AG08395 (cell line): ENCODE results near the gene CNTROB.
"Not testable (repeated sequence)": the region's sequence is repeated elsewhere in the genome, so short reads cannot be mapped to it uniquely, and the experiment has no call there.

ENCODE experiments used
- DNase-seq: peaks from one replicate; pipeline ENCODE4 v3.0.0; 2012; ENCODE audit warnings: mixed read lengths, low spot score

The CNTROB gene

DNA sequence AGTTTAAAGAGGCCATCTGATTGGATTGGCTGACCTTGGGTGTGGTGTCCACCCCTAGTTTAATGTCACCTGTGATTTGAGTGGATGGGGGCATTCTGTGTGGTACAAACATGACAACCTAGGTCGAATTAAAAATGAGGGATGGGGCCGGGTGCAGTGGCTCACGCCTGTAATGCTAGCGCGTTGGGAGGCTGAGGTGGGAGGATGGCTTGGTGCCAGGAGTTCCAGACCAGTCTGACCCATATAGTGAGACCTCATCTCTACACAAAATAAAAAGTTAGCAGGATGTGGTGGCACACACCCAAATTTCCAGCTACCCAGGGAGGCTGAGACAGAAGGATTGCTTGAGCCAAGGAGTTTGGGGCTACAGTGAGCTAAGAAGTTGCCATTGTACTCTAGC lies 14.4 kb downstream of the CNTROB start:
- DNase-seq: no peak

DNA sequence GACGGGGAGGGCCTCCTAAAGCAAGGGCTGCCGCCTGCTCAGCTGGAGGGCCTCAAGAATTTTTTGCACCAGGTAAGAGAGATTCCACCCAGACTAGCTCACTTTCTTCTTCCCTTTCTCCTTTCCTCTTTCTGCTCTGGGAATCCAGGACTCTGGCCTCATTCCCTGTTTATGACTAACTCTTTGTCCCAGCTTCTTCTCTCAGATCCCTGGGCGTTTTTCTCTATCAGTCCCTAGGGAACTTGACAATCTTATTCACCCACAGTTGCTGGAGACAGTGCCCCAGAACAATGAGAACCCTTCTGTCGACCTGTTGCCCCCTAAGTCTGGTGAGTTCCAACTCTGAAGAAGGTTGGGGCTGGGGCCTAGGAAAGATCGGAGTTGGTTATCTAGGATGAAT lies 15.6 kb downstream of the CNTROB start:
- DNase-seq: no peak

DNA sequence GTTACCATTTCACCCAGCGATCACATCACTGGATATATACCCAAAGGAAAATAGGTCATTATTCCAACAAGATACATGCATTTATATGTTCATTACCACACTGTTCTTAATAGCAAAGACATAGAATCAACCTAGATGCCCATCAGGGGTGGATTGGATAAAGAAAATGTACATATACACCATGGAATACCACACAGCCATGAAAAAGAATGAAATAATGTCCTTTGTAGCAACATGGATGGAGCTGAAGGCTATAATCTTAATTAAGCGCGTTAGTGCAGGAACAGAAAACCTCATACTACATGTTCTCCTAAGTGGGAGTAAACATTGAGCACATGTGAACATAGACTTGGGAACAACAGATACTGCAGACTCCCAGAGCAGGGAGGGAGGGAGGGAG lies 18.6 kb downstream of the CNTROB start:
- DNase-seq: no peak

DNA sequence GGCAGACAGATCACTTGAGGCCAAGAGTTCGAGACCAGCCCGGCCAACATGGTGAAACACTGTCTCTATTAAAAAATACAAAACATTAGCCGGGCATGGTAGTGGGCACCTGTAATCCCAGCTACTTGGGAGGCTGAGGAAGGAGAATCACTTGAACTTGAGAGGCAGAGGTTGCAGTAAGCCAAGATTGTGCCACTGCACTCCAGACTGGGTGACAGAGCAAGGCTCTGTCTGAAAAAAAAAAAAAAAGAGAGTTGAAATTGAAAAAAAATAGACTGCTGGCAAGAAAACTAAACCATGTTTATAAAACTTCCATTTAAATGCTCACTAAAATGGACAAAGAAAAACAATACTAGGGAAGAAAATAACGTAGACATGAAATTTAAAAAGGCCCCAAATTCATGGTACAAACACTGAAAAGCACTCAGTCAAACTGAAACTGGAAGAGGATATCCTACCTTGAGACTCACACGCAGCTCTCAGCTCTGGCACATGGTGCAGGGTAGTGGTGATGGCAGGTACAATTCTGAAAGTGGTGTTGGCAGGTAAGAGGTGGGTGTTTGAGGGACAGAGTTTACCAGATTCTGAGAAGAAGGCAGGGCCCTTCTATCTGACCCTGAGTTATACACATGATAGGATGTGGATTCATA lies 19.3 kb downstream of the CNTROB start:
- DNase-seq: no peak

DNA sequence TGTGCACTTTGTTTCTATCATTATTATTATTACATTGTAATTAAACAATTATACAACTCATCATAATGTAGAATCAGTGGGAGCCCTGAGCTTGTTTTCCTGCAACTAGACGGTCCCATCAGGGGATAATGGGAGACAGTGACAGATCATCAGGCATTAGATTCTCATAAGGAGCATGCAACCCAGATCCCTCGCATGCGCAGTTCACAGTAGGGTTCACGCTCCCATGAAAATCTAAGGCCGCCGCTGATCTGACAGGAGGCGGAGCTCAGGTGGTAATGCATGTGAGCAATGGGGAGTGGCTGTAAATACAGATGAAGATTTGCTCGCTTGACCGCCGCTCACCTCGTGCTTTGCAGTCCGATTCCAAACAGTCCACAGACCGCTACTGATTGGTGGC lies 21.3 kb downstream of the CNTROB start:
- DNase-seq: not testable (repeated sequence)

DNA sequence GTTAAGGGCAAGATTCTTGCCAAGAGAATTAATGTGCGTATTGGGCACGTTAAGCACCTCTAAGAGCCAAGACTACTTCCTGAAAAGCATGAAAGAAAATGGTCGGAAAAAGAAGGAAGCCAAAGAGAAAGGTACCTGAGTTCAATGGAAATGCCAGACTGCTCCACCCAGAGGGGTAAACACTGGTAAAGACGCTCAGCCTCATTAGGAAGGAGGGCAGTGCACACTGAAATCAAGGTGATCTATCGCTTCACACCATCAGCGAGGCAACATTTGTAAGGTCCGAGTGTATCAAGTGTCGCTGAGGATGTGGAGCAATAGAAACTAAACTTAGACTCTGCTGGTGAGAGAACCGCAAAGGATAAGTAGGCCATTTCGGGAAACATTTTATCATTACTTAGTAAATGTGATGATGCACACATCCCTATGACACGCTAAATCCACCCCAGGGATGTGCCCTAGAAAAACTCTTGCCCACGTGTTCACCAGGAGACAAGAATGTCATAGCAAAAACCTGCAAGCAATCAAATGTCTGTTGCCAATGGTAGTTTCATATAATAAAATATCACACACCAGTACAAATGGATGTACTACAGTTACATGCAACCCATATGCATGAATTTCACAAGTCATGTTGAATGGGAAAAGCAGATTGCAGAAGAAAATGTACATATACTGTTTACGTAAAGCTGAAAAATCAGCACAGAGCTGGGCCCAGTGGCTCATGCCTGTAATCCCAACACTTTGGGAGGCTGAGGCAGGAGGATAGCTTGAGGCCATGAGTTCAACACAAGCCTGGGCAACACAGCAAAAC lies 23.6 kb downstream of the CNTROB start:
- DNase-seq: peak; percentile 33

DNA sequence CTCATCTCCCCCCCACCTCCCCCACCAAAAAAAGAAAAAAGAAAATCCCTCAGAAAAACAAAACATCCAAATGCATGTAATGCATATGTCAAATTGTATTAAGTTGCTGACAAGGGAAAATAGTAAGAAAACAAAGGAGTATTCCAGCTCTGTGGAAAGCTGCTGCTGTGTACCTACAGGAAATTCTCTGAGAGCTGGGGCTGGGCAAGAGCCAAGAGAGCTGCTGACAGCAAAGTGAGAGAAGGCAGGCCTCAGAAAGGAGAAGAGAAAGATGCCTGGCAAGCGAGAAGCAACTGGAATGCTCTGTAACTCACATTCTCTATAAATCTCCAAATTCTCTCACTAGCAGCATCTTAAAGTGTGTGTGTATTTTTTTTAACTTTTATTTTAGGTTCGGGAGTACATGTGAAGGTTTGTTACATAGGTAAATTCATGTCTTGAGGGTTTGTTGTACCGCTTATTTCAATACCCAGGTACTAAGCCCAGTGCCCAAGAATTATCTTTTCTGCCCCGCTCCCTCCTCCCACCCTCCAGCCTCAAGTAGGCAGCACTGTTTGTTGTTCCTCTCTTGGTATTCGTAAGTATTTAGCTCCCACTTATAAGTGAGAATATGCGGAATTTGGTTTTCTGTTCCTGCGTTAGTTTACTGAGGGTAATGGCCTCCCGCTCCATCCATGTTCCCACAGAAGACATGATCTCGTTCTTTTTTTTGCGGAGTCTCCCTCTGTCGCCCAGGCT lies 24.4 kb downstream of the CNTROB start:
- DNase-seq: peak; percentile 30

DNA sequence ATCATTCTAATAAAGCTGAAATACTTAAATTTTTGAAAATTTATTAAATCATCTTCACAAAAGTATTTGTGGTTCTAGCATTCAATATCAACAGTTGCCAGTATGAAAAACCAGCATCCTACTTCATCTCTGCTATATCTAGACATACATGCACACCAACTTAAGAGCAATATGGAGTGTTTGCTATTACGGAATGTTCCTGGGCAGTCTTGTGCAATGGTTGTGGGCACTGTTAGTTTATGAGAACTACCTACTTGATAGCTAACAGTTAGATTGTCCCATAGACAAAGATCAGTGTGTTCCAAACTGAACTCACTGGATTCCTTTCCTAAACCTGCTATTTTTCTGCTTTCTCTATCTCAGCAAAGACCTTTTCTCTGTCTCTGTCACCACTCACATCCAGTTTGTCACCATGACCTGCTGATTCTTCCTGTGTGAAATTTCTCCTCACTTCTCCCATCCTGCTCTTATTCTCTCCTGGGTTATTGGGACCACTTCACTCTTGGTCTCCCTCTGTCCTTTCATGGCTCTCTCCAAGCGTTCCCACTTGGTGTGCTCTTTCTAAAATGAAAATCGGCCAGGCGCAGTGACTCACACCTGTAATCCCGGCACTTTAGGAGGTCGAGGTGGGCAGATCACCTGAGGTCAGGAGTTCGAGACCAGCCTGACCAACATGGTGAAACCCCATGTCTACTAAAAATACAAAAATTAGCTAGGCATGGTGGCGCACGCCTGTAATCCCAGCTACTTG lies 27.7 kb downstream of the CNTROB start:
- DNase-seq: no peak

DNA sequence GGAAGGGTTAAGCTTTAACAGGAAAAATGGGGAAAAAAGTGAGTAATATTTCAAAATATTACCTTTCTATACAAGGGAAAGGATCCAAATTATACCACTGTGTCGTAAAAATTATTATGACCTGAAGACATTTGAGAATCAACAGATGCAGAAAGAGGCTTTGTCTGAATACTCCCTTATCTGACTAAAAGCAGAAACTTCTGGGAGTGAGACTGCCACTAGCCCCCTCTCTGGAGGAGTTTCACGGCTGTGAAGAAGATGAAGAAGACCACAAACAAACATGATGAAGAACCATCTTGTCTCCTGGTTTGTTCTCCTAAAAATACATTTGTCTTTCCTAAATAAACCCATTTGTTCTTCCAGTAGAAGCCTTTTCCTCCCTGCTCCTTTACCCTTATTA lies 29.4 kb downstream of the CNTROB start:
- DNase-seq: no peak

DNA sequence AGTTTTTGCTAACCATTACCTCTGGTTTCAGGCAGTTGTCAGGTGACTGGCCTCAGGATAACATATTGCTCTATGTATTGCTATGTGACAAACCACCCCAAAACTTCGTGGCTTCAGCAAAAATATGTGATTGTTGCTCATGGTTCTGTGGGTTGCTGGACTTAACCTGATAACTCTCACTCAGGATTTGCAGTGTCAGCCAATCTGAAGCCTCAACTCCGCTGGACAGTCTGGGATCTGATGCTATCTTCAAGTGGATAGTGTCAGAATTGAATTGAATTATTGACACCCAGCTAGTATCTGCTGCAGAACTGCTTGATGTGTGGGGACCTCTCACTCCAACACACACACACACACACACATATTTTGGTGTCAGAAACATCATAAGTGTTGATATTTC lies 35.7 kb downstream of the CNTROB start:
- DNase-seq: no peak

DNA sequence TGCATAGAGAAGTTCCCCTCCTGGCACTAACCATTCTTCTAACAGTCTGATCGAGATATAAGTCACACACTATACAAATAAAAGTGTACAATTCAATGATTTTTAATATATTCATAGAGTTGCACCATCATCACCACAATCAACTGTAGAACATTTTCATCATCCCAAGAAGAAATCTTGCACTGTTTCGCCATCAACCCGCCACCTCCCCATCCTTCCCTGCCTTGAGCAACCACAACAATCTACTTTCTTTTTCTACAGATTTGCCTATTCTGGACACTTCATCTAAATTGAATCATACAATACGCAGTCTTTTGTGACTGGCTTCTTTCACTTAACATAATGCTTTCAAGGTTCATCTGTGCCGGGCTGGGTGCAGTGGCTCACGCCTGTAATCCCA lies 37.4 kb downstream of the CNTROB start:
- no peak for DNase-seq

DNA sequence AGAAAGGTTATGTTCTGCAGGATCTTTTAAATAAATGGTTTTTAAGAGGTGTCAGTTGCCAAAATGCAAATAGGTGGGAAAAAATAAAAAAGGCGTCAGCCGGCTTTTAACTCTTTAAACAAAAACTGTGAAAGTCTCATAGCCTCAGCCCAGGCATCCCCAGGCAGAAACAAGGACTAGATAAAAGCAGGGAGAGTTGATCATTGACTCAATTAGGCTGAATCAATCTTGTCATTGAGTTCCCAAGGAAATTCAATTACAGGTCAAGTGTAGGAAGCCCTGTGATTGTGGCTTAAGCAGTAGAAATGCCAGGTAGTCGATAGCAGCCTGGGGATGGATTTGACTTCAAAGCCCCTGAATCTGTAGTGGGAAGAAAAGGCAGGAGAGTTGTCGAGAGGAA lies 39.6 kb downstream of the CNTROB start:
- no peak for DNase-seq

DNA sequence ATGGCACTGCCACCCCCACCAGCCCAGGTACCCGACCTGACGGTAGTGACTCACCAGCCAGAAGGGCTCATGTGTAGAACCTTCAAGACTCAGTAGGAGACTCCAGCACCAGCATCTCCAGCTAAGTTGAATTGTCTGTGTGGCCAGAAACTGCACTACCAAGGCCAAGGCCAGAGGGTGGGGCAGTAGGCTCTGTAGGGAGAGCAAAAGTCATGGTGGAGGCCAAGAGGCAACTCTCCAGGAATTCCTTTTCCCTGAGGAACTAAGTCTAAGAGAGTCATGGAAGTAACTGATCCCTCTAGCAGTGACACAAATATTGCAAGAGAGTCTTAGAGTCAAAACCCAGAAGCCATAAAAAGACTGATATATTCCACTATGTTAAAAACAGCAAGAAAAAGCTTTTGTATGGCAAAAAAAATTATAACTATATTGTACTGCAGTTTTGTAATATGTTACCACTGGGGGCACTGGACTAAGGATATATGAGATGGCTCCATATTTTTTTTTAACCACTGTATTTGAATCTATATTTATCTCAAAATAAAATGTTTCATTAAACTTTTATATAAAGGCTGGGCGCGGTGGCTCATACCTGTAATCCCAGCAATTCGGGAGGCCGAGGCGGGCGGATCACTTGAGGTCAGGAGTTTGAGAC lies 40.3 kb downstream of the CNTROB start:
- no peak for DNase-seq

DNA sequence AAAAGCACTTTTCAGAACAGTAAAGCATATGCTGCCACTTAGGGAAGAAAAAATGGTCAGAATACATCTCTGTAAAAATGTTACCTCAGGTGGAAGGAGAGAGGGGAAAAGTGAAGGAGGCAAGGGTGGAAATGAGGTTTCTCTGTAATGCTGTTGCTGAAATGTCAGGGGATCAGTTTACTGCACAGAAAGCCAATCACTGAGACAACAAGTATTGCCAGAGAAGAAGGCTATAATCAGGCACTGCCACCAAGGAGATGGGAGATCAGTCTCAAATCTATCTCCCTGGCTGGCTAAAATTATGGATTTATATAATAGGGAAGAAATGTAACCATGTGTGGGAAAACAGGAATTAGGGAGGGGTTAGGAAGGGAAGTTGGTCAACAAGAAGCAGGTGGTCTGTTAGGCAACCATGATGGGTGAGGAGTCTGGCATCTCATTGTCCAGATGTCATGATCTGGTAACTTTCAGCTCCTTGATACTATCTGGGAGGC lies 42.7 kb downstream of the CNTROB start:
- DNase-seq: no peak

DNA sequence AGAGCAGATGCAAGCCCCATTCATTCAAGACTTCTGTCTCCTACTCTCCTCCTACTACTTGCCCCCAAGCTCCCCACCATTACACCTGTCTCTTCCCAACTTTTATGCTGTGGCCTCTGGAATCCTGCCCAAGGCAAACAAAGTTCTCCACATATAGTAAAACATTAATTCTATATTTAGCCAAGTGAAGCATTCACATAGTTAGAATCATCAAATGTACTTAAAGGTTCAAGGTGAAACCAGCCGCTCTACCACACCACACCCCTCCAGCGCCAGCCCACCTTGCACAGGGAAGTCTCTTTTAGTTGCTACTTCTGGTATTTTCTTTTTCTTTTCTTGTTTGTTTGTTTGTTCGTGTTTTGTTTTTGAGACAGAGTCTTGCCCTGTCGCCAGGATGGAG lies 45.0 kb downstream of the CNTROB start:
- DNase-seq: no peak

DNA sequence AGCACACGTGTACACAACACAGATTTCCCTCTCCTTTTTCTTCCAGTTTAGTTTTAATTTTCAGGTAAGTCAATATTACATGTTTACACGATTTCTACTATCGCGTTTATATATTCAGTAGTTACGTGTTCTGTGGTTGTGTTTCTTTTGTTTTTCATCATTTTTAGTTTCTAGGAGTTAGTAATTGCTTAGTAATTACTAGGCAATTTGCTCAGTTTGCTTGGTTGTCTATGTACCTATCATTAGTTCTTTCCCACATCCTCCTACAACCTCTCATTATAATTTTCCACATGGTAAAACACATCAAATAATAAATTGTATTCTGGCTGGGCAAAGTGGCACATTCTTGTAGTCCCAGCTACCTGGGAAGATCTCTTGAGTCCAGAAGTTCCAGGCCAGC lies 45.8 kb downstream of the CNTROB start:
- DNase-seq: no peak

DNA sequence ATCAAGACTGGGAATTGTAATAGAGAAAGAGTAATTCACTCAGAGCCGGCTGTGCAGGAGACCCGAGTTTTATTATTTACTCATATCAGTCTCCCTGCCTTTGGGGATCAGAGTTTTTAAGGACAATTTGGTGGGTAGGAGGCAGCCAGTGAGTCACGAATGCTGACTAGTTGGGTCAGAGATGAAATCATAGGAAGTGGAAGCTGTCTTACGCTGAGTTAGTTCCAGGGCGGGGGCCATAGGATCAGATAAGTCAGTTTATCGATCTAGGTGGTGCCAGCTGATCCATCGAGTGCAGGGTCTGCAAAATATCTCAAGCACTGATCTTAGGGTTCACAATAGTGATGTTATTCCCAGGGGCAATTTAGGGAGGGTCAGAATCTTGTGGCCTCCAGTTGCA lies 50.2 kb downstream of the CNTROB start:
- peak; percentile 59 for DNase-seq

DNA sequence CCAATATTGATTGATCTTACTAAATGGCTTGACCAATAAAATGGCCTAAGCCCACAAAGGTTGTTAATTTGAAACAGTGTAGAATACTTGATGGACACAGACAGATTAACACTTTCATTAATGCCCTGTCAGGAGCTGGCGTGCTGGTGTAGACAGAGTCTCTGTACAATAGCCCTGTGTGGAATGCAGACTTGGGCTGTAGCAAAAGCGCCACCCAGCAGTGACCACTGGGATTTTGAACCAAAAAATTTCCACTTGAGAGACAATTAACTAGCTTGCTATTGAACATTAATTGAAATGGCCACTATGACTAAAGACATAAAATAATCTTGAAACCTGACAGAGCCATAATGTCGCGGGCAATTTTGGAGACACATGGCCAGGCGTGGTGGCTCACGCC lies 50.7 kb downstream of the CNTROB start:
- no peak for DNase-seq

DNA sequence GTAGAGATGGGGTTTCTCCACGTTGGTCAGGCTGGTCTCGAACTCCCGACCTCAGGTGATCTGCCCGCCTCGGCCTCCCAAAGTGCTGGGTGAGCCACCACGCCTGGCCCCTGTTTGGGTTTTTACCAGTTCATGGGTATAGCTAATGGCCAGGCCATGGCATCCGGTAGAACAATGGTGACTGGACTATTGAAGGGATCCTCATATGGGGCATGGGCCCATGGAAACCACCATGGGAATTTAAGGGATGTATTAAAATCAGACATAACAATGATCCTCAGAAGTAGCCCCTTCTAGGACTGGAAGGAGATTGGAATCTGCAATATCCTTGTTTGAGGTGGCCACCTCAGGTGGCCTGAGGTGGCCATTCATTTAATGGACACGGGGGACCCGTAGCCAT lies 52.9 kb downstream of the CNTROB start:
- DNase-seq: no peak

DNA sequence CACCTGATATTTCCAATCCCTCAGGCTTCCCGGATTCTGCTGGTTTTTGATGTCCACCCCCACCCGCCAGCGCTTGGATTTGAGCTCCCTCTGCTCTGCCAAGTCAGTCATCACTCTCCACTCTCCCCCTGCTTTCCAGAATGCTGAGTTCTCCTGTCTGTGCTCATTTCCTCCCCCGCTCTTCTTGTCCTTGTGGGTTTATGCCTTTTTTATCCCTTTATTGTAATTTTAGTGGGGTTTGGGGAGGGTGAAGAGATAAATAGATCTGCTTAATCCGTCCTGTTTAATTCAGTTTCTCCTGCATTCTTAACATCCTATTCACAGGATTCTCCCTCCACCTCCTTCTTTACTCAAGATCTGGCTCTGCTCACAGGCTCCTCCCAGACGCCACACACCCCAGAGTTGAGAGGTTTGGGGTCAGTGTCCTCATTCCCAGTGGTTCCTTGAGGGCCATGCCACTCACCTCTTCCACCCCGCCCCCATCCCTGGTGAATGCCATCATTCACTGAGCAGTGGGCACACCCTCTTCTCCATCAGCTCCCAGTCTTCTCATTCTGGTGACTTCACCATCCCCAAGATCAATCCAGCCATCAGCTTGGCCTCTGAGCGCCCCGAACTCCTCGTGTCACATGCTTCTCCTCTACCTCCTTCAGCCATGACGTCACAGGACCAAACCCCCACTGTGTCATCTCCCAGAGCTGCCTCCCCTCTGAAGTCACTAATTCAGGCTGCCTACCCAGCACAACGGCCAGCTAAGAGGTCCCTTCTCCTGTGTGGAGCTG lies 55.3 kb downstream of the CNTROB start:
- DNase-seq: no peak

DNA sequence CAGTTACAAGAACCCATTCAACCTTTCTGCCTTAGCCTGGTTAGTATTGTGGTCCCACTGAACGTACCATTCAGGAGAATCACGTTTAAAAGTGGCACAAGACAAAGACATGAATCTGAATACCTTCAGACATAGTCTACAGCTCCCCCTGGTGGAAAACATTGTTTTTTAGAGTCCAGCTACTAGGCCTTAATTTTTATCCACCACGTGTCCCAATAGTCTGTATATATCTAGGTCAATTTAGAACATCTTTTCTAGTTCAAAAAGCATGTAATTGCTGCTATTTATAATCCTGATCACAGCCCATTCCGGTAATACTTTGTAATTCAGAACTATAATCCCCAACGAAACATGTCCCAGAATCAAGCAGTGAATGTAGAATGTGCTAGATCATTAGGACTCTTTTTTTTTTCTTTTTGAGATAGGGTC lies 56.8 kb downstream of the CNTROB start:
- DNase-seq: peak; percentile 75
